HG03558 (cell line): ENCODE results near the gene TRA2A.
"Not testable (repeated sequence)": the region's sequence is repeated elsewhere in the genome, so short reads cannot be mapped to it uniquely, and the experiment has no call there.

ENCODE experiments used
- ATAC-seq: cut with Tn5 transposase; IDR thresholded peaks from one replicate; pipeline ENCODE4 v1.9.1; 2021; ENCODE audit warnings: moderate number of reproducible peaks; ENCODE audit not compliant: unreplicated experiment; ENCODE audit errors: extremely low read depth

Gene TRA2A

GRCh38 chr7:23531794-23532489 lies at the start of gene TRA2A:
Gene TRA2A, minus strand, starts transcription at chr7:23531981. Its CDS starts 157 bp downstream, at chr7:23531824.
- peak; percentile 74 for ATAC-seq

DNA sequence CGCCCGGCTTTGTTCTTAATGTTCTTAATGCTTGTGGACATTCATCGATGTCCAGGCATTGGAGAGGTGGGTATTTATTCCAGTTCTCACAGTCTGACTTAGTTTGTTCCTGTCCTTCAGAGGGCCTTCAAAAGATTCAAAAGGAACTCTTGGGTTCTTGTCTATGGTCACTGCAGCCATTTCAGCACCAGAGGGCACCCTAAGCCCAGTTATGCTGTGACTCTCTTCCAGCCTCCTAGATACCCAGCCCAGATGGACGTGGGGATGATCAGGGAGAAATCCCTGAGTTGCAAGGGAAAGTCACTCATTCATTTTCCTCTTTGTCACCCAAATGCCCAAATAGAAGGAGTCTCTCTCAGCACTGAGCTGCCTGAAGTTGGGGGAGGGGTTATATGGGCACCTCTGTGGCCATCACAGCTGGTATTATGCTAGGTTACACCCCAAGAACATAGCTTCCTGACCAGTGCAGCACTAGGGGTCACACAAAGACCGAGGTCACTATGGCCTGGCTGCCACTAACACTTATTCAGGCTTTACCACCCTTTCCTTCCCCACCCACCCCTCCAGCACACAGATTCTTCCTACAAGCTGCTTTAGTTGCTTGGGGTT lies 38.9 kb upstream of the TRA2A start:
- ATAC-seq = no peak

DNA sequence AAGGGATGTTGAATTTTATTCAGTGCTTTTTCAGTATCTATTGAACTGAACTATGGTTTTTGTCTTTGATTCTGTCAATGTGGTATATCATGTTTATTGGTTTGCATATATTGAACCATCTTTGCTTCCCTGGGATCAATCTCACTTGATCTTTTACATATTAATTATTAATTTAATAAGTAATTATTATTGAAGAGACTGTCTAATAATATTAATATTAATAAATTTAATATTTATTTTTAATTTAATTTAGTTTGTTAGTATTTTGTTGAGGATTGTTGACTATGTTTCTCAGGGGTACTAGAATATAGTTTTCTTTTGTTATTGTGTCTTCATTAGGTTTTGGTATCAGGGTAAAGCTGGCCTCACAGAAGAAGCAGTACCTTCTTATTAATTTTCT lies 26.5 kb upstream of the TRA2A start:
- ATAC-seq = no peak

- no peak for ATAC-seq
Measured at GRCh38 chr7:23547662-23548061, 15.9 kb upstream of the TRA2A start.

DNA sequence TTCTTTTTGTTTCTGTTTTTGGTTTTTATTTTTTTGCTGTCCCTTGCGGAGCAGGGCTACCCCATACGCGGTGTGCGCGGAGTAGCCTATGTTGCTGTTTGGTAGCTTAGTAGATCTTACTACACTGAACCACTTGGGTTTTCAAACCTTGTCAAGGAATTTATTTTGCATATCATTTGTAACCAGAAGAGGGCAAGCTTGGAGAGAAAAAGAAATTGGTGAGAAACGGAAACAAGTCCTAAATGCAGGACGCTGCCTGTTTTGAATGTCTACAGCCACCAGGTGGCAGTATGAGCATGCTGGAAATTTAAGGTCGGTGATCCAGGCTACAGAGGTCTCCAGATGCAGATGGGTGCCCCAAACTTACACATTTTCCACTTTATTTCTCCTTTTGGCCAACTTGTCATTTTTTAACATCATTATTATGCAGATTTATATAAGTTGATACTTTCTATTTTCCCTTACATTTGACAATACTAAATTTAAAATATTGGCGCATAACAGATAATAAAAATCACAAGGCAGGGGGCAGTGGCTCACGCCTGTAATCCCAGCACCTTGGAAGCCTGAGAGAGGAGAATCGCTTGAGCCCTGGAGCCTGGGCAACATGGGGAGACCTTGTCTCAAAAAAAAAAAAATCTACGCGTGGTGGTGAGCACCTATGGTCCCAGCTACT lies 15.3 kb upstream of the TRA2A start:
- peak; percentile 55 for ATAC-seq

- ATAC-seq = no peak
Measured at GRCh38 chr7:23545493-23545892, 13.7 kb upstream of the TRA2A start.

GRCh38 chr7:23544913-23545354 lies 13.2 kb upstream of the TRA2A start:
- ATAC-seq = no peak

DNA sequence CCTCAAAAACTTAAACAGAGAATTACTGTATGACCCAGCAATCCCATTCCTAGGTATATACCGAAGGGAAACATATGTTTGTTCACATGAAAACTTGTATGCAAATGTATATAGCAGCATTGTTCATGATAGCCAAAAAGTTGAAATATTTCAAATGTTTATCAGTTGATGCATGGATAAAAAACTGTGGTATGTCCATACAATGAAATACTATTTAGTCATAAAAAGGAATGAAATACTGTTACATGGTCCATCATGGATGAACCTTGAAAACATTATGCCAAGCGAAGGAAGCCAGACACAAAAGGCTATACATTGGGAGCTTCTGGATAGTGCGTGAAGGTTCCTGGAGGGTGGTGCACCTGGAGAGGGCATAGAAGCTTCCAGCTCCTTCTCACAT lies 11.0 kb upstream of the TRA2A start:
- no peak for ATAC-seq

DNA sequence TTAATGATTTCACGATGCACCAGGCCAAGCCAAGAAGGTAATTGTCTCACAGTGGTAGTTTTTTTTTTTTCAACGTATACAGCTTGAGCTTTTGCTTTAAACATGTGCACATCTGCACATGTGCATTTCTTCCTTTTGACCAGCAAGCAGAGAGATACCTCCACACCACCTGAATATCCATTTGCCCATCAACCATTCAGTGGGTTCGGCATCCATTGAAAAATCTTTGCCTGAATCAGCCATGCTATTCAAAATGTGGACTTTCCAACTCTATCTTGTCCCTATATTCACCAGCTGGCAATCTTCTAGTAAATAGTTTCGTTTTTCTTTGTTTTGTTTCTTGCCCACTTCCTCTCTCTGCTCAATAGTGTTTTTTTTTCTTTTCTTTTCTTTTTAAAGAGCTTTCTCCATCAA lies 7.7 kb upstream of the TRA2A start:
- no peak for ATAC-seq

- ATAC-seq = no peak
Measured at GRCh38 chr7:23538301-23538700, 6.5 kb upstream of the TRA2A start.

DNA sequence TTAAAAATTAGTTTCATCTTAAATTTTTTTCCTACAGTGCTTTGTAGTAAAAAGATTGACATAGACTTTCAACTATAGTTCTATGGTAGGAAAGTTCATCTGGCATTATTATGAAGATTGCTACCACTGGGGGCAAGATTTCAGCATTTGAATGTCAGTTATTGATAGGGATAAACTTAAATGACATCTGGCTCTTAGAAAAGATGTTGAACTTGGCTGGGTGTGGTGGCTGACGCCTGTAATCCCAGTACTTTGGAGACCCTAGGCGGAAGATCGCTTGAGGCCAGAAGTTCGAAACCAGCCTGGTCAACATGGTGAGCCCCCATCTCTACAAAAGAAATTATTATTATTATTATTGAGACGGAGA lies 1.4 kb upstream of the TRA2A start:
- ATAC-seq = no peak

DNA sequence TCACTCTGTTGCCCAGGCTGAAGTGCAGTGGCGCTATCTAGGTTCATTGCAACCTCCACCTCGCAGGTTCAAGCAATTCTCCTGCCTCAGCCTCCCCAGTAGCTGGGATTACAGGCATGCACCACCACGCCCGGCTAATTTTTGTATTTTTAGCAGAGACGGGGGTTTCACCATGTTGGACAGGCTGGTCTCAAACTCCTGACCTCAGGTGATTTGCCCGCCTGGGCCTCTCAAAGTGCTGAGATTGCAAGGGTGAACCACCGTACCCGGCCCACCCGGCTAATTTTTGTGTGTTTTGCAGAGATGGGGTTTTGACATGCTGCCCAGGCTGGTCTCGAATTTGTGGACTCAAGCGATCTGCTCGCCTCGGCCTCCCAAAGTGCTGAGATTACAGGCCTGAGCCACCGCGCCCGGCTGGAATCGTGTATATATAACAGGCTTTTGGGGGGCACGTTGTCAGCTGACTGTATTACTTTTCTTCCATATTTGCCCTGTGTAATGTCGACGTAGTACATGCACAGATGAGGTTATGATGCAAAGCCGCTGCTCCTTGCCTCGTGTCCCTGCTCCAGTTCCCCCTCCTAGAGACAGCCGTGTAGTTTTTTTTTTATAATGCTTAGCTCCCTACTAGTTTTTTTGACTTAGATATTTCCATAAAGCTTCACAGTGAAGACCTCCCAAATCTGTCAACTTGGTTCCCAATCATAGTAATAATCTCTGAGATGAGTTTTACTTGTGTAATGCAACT lies 883 bp upstream of the TRA2A start:
- no peak for ATAC-seq

- ATAC-seq = no peak
Measured at GRCh38 chr7:23531050-23531793, 559 bp downstream of the TRA2A start.

DNA sequence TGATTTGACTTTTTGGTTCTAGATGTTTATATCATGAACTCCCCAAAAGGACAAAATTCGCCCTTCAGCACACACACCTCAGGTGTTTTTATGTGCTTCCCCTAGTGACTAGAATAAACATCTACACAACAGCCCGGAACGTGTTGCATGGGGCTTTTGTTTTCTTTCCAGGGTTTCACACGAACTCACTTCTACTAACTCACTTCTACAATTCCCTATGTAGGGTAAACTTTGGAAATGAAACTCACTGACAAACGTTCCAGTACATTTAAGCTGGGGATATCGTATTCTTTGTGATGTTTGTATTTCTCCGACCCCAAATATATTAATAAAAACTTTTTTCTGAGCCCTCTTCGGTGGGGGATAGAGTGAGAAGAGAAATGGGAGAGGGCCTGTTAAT lies 1.4 kb downstream of the TRA2A start:
- no peak for ATAC-seq

GRCh38 chr7:23529262-23529859 lies 2.4 kb downstream of the TRA2A start:
- ATAC-seq = no peak

- ATAC-seq = not testable (repeated sequence)
Measured at GRCh38 chr7:23525611-23526010, 6.2 kb downstream of the TRA2A start.

DNA sequence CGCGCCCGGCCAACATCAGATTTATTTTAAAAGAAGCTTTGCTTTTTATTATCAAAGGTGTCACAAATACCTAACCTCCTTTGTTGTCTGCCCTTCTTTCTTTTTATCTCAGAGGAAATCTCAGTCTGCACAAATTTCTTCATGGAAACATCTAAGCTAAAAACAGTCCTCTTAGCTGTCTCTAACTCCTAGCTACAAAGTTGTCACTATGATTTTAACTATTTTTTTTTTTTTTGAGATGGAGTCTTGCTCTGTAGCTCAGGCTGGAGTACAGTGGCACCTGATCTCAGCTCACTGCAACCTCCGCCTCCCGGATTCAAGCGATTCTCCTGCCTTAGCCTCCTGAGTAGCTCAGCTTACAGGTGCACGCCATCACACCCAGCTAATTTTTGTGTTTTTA lies 7.3 kb downstream of the TRA2A start:
- no peak for ATAC-seq

GRCh38 chr7:23523486-23524075 lies 8.2 kb downstream of the TRA2A start:
- ATAC-seq = no peak

DNA sequence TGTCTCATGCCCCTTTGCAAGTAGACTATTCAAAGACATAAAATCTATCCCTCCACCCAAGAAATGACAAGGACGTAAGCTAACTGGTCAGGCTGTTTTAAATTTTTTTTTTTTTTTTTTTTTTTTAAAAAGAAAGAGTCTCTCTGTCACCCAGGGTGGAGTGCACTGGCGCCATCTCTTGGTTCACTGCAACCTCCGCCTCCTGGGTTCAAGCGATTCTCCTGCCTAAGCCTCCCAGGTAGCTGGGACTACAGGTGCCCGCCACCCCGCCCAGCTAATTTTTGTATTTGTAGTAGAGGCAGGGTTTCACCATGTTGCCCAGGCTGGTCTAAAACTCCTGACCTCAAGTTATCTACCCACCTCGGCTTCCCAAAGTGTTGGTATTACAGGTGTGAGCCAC lies 11.2 kb downstream of the TRA2A start:
- ATAC-seq = no peak
